AML-193 (cell line): ENCODE measurements around the gene LEFTY1.
"Not testable (repeated sequence)": the region's sequence is repeated elsewhere in the genome, so short reads cannot be mapped to it uniquely, and the experiment has no call there.

Experiments used
- DNase-seq, 2 experiments: peaks; one replicate each; lab custom pipeline; 2025; lab: John Stamatoyannopoulos, UW

The LEFTY1 gene

GRCh38 chr1:225888898-225889601 is at the start of gene LEFTY1:
Gene LEFTY1 (minus strand): TSS chr1:225889146. CDS start chr1:225889066, 80 bp downstream.
- no peak for DNase-seq

GRCh38 chr1:225937048-225937968 is 48.4 kb upstream of the LEFTY1 start:
- DNase-seq = no peak

- DNase-seq = no peak
These were observed 47.6 kb upstream of the LEFTY1 start for GRCh38 chr1:225936523-225936922.

- DNase-seq = not testable (repeated sequence)
These were observed 47.1 kb upstream of the LEFTY1 start for GRCh38 chr1:225936086-225936485.

- no peak for DNase-seq
These were observed 45.8 kb upstream of the LEFTY1 start for GRCh38 chr1:225934711-225935110.

GRCh38 chr1:225933072-225933471 is 44.1 kb upstream of the LEFTY1 start:
- DNase-seq = no peak

GRCh38 chr1:225931270-225932136 is 42.6 kb upstream of the LEFTY1 start:
- DNase-seq = no peak

- no peak for DNase-seq
These were observed 41.6 kb upstream of the LEFTY1 start for GRCh38 chr1:225930566-225930965.

- DNase-seq = not testable (repeated sequence)
These were observed 40.5 kb upstream of the LEFTY1 start for GRCh38 chr1:225929462-225929861.

- no peak for DNase-seq
These were observed 39.5 kb upstream of the LEFTY1 start for GRCh38 chr1:225928186-225929175.

- DNase-seq = peak in 1 of 2 experiments; percentile 29
These were observed 37.7 kb upstream of the LEFTY1 start for GRCh38 chr1:225926551-225927113.

GRCh38 chr1:225923692-225924555 is 35.0 kb upstream of the LEFTY1 start, which contains the start of gene PYCR2:
Gene PYCR2 (minus strand): TSS chr1:225924250. CDS start chr1:225924110, 140 bp downstream.
- peak; percentile 93 to 94 for DNase-seq

GRCh38 chr1:225923381-225923691 is 34.4 kb upstream of the LEFTY1 start:
- DNase-seq = no peak

- DNase-seq = no peak
These were observed 33.1 kb upstream of the LEFTY1 start for GRCh38 chr1:225921734-225922709.

GRCh38 chr1:225919906-225920305 is 31.0 kb upstream of the LEFTY1 start:
- DNase-seq = peak; percentile 72 to 75

- no peak for DNase-seq
These were observed 29.3 kb upstream of the LEFTY1 start for GRCh38 chr1:225918280-225918679.

- no peak for DNase-seq
These were observed 28.6 kb upstream of the LEFTY1 start for GRCh38 chr1:225917536-225917935.

GRCh38 chr1:225917101-225917500 is 28.2 kb upstream of the LEFTY1 start:
- no peak for DNase-seq
